HEK293T (cell line): ENCODE data around the gene TOE1.
A peak's percentile ranks its signal among the peaks of the same experiment; 100 is the strongest.

ENCODE experiments used
- CTCF ChIA-PET: fragments of 350-600 bp; formaldehyde crosslinking; extraction: SDS; loops from one replicate; lab custom pipeline; 2021; ENCODE audit warnings: antibody characterized with exemption, inconsistent platforms; lab: Yijun Ruan, JAX
- POLR2A ChIA-PET: fragments of 350-600 bp; formaldehyde crosslinking; extraction: SDS; loops from one replicate; lab custom pipeline; 2020; ENCODE audit warnings: antibody characterized with exemption, inconsistent platforms; lab: Yijun Ruan, JAX
- DNase-seq: peaks from one replicate; pipeline ENCODE4 v3.0.0; 2012; ENCODE audit warnings: mixed read lengths; ENCODE audit errors: extremely low spot score
- ARNT ChIP-seq: fragments of 450-650 bp; IDR thresholded peaks from 2 replicates; pipeline ENCODE4 v1.6.1; 2017; ENCODE audit warnings: mild to moderate bottlenecking
- BHLHE40 ChIP-seq: fragments of 450-650 bp; IDR thresholded peaks from 2 replicates; pipeline ENCODE4 v1.6.1; 2016; ENCODE audit warnings: mild to moderate bottlenecking, moderate library complexity, borderline replicate concordance
- CTBP1 ChIP-seq: fragments of 450-650 bp; IDR thresholded peaks from 2 replicates; pipeline ENCODE4 v1.6.1; 2016; ENCODE audit warnings: borderline replicate concordance
- ELF4 ChIP-seq: fragments of 450-650 bp; IDR thresholded peaks from 2 replicates; pipeline ENCODE4 v1.6.1; 2017; ENCODE audit warnings: antibody characterized with exemption
- FOXA1 ChIP-seq: fragments of 450-650 bp; IDR thresholded peaks from 2 replicates; pipeline ENCODE4 v1.6.1; 2016; ENCODE audit warnings: mild to moderate bottlenecking
- FOXK2 ChIP-seq: fragments of 450-650 bp; IDR thresholded peaks from 2 replicates; pipeline ENCODE4 v1.6.1; 2016; ENCODE audit warnings: mild to moderate bottlenecking
- FOXM1 ChIP-seq: fragments of 450-650 bp; IDR thresholded peaks from 2 replicates; pipeline ENCODE4 v1.6.1; 2017; ENCODE audit warnings: mild to moderate bottlenecking, borderline replicate concordance
- HDGF ChIP-seq: fragments of 450-650 bp; IDR thresholded peaks from 2 replicates; pipeline ENCODE4 v1.6.1; 2017; ENCODE audit warnings: antibody characterized with exemption, borderline replicate concordance
- L3MBTL2 ChIP-seq: fragments of 450-650 bp; conservative IDR thresholded peaks from 2 replicates; pipeline ENCODE4 v1.6.1; 2016; ENCODE audit warnings: mild to moderate bottlenecking
- LEF1 ChIP-seq: fragments of 450-650 bp; IDR thresholded peaks from 2 replicates; pipeline ENCODE4 v1.6.1; 2017; ENCODE audit warnings: mild to moderate bottlenecking, borderline replicate concordance
- NFRKB ChIP-seq: fragments of 450-650 bp; IDR thresholded peaks from 2 replicates; pipeline ENCODE4 v1.6.1; 2016; ENCODE audit warnings: mild to moderate bottlenecking, moderate library complexity
- PKNOX1 ChIP-seq: fragments of 450-650 bp; IDR thresholded peaks from 2 replicates; pipeline ENCODE4 v1.6.1; 2016
- SP1 ChIP-seq: fragments of 450-650 bp; IDR thresholded peaks from 2 replicates; pipeline ENCODE4 v1.6.1; 2017
- SUZ12 ChIP-seq: fragments of 450-650 bp; IDR thresholded peaks from 2 replicates; pipeline ENCODE4 v1.6.1; 2016; ENCODE audit warnings: mild to moderate bottlenecking
- TARDBP ChIP-seq: fragments of 450-650 bp; IDR thresholded peaks from 2 replicates; pipeline ENCODE4 v1.6.1; 2016
- ZNF384 ChIP-seq: fragments of 450-650 bp; IDR thresholded peaks from 2 replicates; pipeline ENCODE4 v1.6.1; 2016

TOE1 gene

GRCh38 chr1:45300669-45300997 is 39.3 kb upstream of the TOE1 start:
- TF ChIP-seq FOXK2, result no peak
- POLR2A ChIA-PET, result interaction anchor here (1.1 to 6.9 kb wide), 3 partner anchors 39 to 579 kb away, joined by 3 to 154 read pairs (median 5); partner anchors contain the start of genes HECTD3, MUTYH, TOE1 and UROD
- CTCF ChIA-PET, result interaction anchor here (0.5 to 7.9 kb wide), 4 partner anchors 18 to 571 kb away, joined by 3 to 139 read pairs (median 4); partner anchors contain the start of genes HECTD3 and UROD
- DNase-seq, result no peak

- CTCF ChIA-PET, result interaction anchor here (0.5 to 7.9 kb wide), 5 partner anchors 108 to 471 kb away, joined by 3 to 139 read pairs (median 3); partner anchors contain the start of genes HECTD3 and UROD
- no peak for TF ChIP-seq SP1
- no peak for TF ChIP-seq FOXM1
- no peak for TF ChIP-seq TARDBP
- TF ChIP-seq L3MBTL2, result no peak
- TF ChIP-seq CTBP1, result no peak
- TF ChIP-seq ARNT, result no peak
- no peak for TF ChIP-seq NFRKB
- TF ChIP-seq PKNOX1, result no peak
- no peak for TF ChIP-seq FOXA1
- TF ChIP-seq ELF4, result no peak
- no peak for TF ChIP-seq ZNF384
- no peak for TF ChIP-seq LEF1
- no peak for DNase-seq
These were observed 37.3 kb upstream of the TOE1 start for GRCh38 chr1:45302505-45303150.

GRCh38 chr1:45303520-45304310 is 36.3 kb upstream of the TOE1 start:
- TF ChIP-seq CTBP1 (peak; percentile 37; the same call in 1 of the 2 replicates), FOXM1 (no peak), L3MBTL2 (peak; percentile 39), LEF1 (peak; percentile 98), SP1 (peak; percentile 45; the same call in 1 of the 2 replicates), SUZ12 (no peak), ARNT (no peak)
- DNase-seq, result peak; percentile 97
- CTCF ChIA-PET, result interaction anchor here (0.5 to 7.9 kb wide), 7 partner anchors 35 to 472 kb away, joined by 3 to 139 read pairs (median 3); partner anchors contain the start of genes HECTD3 and UROD
- POLR2A ChIA-PET, result interaction anchor here (0.5 to 6.9 kb wide), 47 partner anchors 9 to 582 kb away, joined by 3 to 154 read pairs (median 4); partner anchors contain the start of genes BEST4, CCDC163, EIF2B3 and HECTD3

More at GRCh38 chr1:45302505-45303150, 37.3 kb upstream of the TOE1 start:
- POLR2A ChIA-PET, result interaction anchor here (0.7 to 6.9 kb wide), 18 partner anchors 9 to 581 kb away, joined by 3 to 154 read pairs (median 6); partner anchors contain the start of genes BEST4, CCDC163, HECTD3 and MMACHC

- DNase-seq, result no peak
- TF ChIP-seq FOXK2 (no peak), LEF1 (no peak), SP1 (no peak), ZNF384 (no peak), FOXM1 (no peak), HDGF (no peak), BHLHE40 (no peak), CTBP1 (no peak), TARDBP (no peak), SUZ12 (no peak), FOXA1 (no peak)
- ChIA-PET POLR2A (interaction anchor here (0.8 to 6.9 kb wide), 15 partner anchors 14 to 583 kb away, joined by 3 to 154 read pairs (median 4); partner anchors contain the start of genes HECTD3, MUTYH, NASP and PRDX1), CTCF (interaction anchor here (1.2 to 7.9 kb wide), 2 partner anchors 35 to 289 kb away, joined by 3 to 139 read pairs; partner anchors contain the start of genes HECTD3 and UROD)
These were observed 35.5 kb upstream of the TOE1 start for GRCh38 chr1:45304311-45305081.

- TF ChIP-seq NFRKB, result no peak
- no peak for TF ChIP-seq CTBP1
- TF ChIP-seq SUZ12, result no peak
- TF ChIP-seq LEF1, result no peak
- TF ChIP-seq PKNOX1, result no peak
- TF ChIP-seq ELF4, result no peak
- no peak for TF ChIP-seq SP1
- TF ChIP-seq TARDBP, result no peak
- no peak for TF ChIP-seq BHLHE40
- TF ChIP-seq FOXK2, result no peak
- TF ChIP-seq FOXM1, result no peak
- no peak for TF ChIP-seq HDGF
- no peak for TF ChIP-seq ARNT
- TF ChIP-seq L3MBTL2, result no peak
- TF ChIP-seq FOXA1, result no peak
- no peak for TF ChIP-seq ZNF384
- ChIA-PET POLR2A (interaction anchor here (0.8 to 6.4 kb wide), 9 partner anchors 13 to 293 kb away, joined by 3 to 90 read pairs (median 4); partner anchors contain the start of genes MUTYH, NASP, PRDX1 and TOE1), CTCF (no interaction called here)
- no peak for DNase-seq
These were observed 34.7 kb upstream of the TOE1 start for GRCh38 chr1:45305231-45305630.
